Pancreas (tissue), 10 donors: Measurements from ENCODE around the gene PCDHGA1. TPM values are rescaled to one million over a fixed set of nuclear protein-coding genes. Genes with fewer than 3 reads are reported as not detected.

Source experiments
- ATAC-seq, 4 donors: fragments of 200-7000 bp; cut with Tn5 transposase; one replicate each; pipeline versions ENCODE4 v1.8.0 to v1.9.1; 2020; ENCODE audit warnings: mild to moderate bottlenecking in 4 of 4, moderate library complexity in 4 of 4
- DNase-seq, 6 donors: peaks; one replicate each; pipeline ENCODE4 v3.0.0-alpha.2; 2020
- FAIRE-seq: peaks from 2 replicates; lab custom pipeline; 2012; peaks lifted over from hg19 to GRCh38; lab: Jason Lieb, UNC
- H3K27ac ChIP-seq, 4 donors: fragments of 200-600 bp; sonication (generic); 1 replicate in 3 of 4; 2 replicates in 1 of 4; pipeline versions ENCODE4 v1.5.0 to v1.8.0; 2020
- H3K27me3 ChIP-seq, 4 donors: fragments of 200-600 bp; one replicate each; pipeline ENCODE4 v1.8.0; 2021
- H3K36me3 ChIP-seq, 3 donors: fragments of 200-600 bp; sonication (generic) in 1 of 3; one replicate each; pipeline versions ENCODE4 v1.5.0 to v1.8.0; 2020 to 2021
- H3K4me1 ChIP-seq, 3 donors: fragments of 200-600 bp; one replicate each; pipeline ENCODE4 v1.8.0; 2021
- H3K4me3 ChIP-seq, 4 donors: fragments of 200-600 bp; sonication (generic) in 2 of 4; one replicate each; pipeline versions ENCODE4 v1.5.0 to v1.8.0; 2020 to 2021
- H3K9me3 ChIP-seq, 4 donors: fragments of 200-600 bp; one replicate each; pipeline ENCODE4 v1.8.0; 2021
- WGBS, 2 donors: extraction: QIAGEN DNeasy Blood & Tissue Kit; methylation state at CpG; one replicate each; pipeline ENCODE4 v1.1.7; 2013; 5-methylcytosine and 5-hydroxymethylcytosine counted together
- intact Hi-C, 3 donors: fragments of 100-400 bp; cut with DNase I; formaldehyde crosslinking; loops; one replicate each; pipeline versions ENCODE4 v1.11.1 to v1.14.2; 2022
- polyA plus RNA-seq, 2 donors: library from polyadenylated mRNA; stranded (reverse); fragments of 200-250 nt; gene quantifications; one replicate each; pipeline ENCODE4 v1.2.3, GENCODE V29; 2013
- total RNA-seq, 6 donors: library from RNA; stranded (reverse); fragmentation: NEBNext Ultra II Directional in 4 of 6; extraction: Animal tissue kit (Norgen Biotek cat#: 25700) in 4 of 6; gene quantifications; one replicate each; pipeline versions ENCODE4 v1.2.1 to v1.2.4, GENCODE V29; 2021 to 2023
- TF ChIP-seq, protein P1 (sequence below), 4 donors: fragments of 200-600 bp; sonication (generic) in 3 of 4; IDR thresholded peaks; one replicate each; pipeline versions ENCODE4 v1.5.0 to v1.8.0; 2021; ENCODE audit warnings: antibody characterized with exemption in 4 of 4
- donor health status: healthy with polysubstance abuse.
- donor health status: DM: no; HTN: no; CAD: no; lungs with moderate emphysema.
- donor health status: DM: no; HTN: no; CAD: no.
- donor health status: control.
- donor health status: control.
- donor health status: Bipolar disorder and iron deficiency.
- donor health status: DM: yes; HTN: yes; CAD: no.
- donor health status: DM: no; HTN: no; CAD: no.
- donor health status: DM: no; HTN: no; CAD: no.
- donor health status: DM: yes; HTN: yes; CAD: no.

The PCDHGA1 gene
- total and polyA plus RNA-seq, 8 donors, result 0.19 to 0.67 (median 0.32) TPM

DNA sequence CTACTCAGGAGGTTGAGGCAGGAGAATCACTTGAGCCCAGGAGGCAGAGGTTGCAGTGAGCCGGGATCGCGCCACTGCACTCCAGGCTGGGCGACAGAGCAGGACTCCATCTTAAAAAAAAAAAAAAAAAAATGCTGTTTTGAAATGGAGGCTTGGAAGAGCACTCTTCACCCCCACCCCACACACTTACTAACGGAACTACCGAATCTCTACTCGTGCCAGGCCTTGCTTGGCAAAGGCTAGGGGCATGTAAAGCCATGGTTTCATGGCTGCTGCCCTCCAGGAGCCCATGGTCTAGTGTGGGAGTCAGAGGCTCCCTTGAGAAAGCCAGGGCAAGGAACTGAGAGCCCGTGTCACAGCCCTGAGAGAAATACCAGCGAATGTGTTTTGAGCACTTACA is 179.8 kb downstream of the PCDHGA1 start:
- DNase-seq (no peak), FAIRE-seq (no peak), ATAC-seq (no peak)
- H3K27me3 ChIP-seq, result no peaks in the 10 kb centered on the region
- no peaks in the 10 kb centered on the region for H3K9me3 ChIP-seq
- intact Hi-C loops, result no loop called here
- no peak overlapping the region for H3K27ac ChIP-seq
- no peaks in the 10 kb centered on the region for H3K36me3 ChIP-seq
- WGBS, 2 donors, result 89 to 94% methylated on average over 9 of the region's 9 CpGs
- TF ChIP-seq, protein P1, sequence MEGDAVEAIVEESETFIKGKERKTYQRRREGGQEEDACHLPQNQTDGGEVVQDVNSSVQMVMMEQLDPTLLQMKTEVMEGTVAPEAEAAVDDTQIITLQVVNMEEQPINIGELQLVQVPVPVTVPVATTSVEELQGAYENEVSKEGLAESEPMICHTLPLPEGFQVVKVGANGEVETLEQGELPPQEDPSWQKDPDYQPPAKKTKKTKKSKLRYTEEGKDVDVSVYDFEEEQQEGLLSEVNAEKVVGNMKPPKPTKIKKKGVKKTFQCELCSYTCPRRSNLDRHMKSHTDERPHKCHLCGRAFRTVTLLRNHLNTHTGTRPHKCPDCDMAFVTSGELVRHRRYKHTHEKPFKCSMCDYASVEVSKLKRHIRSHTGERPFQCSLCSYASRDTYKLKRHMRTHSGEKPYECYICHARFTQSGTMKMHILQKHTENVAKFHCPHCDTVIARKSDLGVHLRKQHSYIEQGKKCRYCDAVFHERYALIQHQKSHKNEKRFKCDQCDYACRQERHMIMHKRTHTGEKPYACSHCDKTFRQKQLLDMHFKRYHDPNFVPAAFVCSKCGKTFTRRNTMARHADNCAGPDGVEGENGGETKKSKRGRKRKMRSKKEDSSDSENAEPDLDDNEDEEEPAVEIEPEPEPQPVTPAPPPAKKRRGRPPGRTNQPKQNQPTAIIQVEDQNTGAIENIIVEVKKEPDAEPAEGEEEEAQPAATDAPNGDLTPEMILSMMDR (IDR thresholded peaks at IDR 0.05), result no peak
- H3K4me3 ChIP-seq, result no peak overlapping the region
- peaks cover 0 to 3% (median 0%) of the 10 kb centered on the region in 3 donors for H3K4me1 ChIP-seq

DNA sequence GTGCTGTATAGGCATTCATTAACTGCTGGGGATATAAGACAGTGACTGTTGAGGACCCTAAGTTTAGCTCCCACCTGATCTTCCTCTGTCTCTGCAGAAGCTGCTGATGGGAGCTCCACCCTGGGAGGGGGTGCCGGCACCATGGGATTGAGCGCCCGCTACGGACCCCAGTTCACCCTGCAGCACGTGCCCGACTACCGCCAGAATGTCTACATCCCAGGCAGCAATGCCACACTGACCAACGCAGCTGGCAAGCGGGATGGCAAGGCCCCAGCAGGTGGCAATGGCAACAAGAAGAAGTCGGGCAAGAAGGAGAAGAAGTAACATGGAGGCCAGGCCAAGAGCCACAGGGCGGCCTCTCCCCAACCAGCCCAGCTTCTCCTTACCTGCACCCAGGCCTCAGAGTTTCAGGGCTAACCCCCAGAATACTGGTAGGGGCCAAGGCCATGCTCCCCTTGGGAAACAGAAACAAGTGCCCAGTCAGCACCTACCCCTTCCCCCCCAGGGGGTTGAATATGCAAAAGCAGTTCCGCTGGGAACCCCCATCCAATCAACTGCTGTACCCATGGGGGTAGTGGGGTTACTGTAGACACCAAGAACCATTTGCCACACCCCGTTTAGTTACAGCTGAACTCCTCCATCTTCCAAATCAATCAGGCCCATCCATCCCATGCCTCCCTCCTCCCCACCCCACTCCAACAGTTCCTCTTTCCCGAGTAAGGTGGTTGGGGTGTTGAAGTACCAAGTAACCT is 180.7 kb downstream of the PCDHGA1 start:
- H3K36me3 ChIP-seq, result peaks cover 0 to 3% (median 0%) of the 10 kb centered on the region in 3 donors
- 92 to 94% methylated on average over 14 of the region's 14 CpGs for WGBS, 2 donors
- H3K9me3 ChIP-seq, result no peaks in the 10 kb centered on the region
- intact Hi-C loops, result no loop called here
- no peak for FAIRE-seq
- no peaks in the 10 kb centered on the region for H3K27me3 ChIP-seq
- no peak for DNase-seq
- peaks cover 0 to 3% (median 0%) of the 10 kb centered on the region in 3 donors for H3K4me1 ChIP-seq
- TF ChIP-seq, protein P1 (IDR thresholded peaks at IDR 0.05), result no peak
- no peak overlapping the region for H3K27ac ChIP-seq
- ATAC-seq, result no peak
- no peak overlapping the region for H3K4me3 ChIP-seq

DNA sequence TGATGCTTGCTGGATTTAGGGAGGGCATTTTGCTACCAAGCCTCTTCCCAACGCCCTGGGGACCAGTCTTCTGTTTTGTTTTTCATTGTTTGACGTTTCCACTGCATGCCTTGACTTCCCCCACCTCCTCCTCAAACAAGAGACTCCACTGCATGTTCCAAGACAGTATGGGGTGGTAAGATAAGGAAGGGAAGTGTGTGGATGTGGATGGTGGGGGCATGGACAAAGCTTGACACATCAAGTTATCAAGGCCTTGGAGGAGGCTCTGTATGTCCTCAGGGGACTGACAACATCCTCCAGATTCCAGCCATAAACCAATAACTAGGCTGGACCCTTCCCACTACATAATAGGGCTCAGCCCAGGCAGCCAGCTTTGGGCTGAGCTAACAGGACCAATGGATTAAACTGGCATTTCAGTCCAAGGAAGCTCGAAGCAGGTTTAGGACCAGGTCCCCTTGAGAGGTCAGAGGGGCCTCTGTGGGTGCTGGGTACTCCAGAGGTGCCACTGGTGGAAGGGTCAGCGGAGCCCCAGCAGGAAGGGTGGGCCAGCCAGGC is 181.5 kb downstream of the PCDHGA1 start:
- Histone ChIP-seq H3K27ac (peak overlapping the region in 2 of 4 donors; percentile 54 to 62), H3K36me3 (peaks cover 0 to 11% (median 0%) of the 10 kb centered on the region in 3 donors), H3K9me3 (no peaks in the 10 kb centered on the region), H3K27me3 (no peaks in the 10 kb centered on the region), H3K4me3 (no peak overlapping the region), H3K4me1 (peaks cover 0 to 3% (median 0%) of the 10 kb centered on the region in 3 donors)
- no peak for ATAC-seq
- FAIRE-seq, result no peak
- DNase-seq, result no peak
- TF ChIP-seq, protein P1 (IDR thresholded peaks at IDR 0.05), result no peak
- 52 to 54% methylated on average over 4 of the region's 4 CpGs for WGBS, 2 donors
- intact Hi-C loops, result no loop called here

DNA sequence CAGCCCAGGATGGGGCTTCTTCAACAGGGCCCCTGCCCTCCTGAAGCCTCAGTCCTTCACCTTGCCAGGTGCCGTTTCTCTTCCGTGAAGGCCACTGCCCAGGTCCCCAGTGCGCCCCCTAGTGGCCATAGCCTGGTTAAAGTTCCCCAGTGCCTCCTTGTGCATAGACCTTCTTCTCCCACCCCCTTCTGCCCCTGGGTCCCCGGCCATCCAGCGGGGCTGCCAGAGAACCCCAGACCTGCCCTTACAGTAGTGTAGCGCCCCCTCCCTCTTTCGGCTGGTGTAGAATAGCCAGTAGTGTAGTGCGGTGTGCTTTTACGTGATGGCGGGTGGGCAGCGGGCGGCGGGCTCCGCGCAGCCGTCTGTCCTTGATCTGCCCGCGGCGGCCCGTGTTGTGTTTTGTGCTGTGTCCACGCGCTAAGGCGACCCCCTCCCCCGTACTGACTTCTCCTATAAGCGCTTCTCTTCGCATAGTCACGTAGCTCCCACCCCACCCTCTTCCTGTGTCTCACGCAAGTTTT is 182.1 kb downstream of the PCDHGA1 start:
- Histone ChIP-seq H3K4me3 (peak overlapping the region; percentile 20 to 51 (median 38)), H3K27me3 (no peaks in the 10 kb centered on the region), H3K9me3 (no peaks in the 10 kb centered on the region), H3K36me3 (peaks cover 0 to 14% (median 0%) of the 10 kb centered on the region in 3 donors), H3K4me1 (peaks cover 0 to 3% (median 0%) of the 10 kb centered on the region in 3 donors), H3K27ac (peak overlapping the region in 3 of 4 donors; percentile 24 to 62 (median 54))
- 7 to 8% methylated on average over 28 of the region's 28 CpGs for WGBS, 2 donors
- DNase-seq (peak; percentile 76 to 97 (median 90)), FAIRE-seq (no peak), ATAC-seq (peak; percentile 79 to 83 (median 82))
- TF ChIP-seq, protein P1 (IDR thresholded peaks at IDR 0.05), result peak; percentile 82 to 93 (median 88)
- intact Hi-C loops, result no loop called here
